CD1c-positive myeloid dendritic cell (primary cell): ENCODE measurements around the gene EMSY.

Experiments
- DNase-seq: peaks from one replicate; pipeline ENCODE4 v3.0.0-alpha.2; 2016; ENCODE audit errors: extremely low spot score

Gene EMSY

GRCh38 chr11:76456571-76456970, 11.8 kb downstream of the EMSY start:
- DNase-seq: no peak

- no peak for DNase-seq
Observed at GRCh38 chr11:76459299-76459698, 14.5 kb downstream of the EMSY start.

- no peak for DNase-seq
Observed at GRCh38 chr11:76459846-76460245, 15.0 kb downstream of the EMSY start.

- no peak for DNase-seq
Observed at GRCh38 chr11:76462317-76462716, 17.5 kb downstream of the EMSY start.

GRCh38 chr11:76465701-76466100, 20.9 kb downstream of the EMSY start:
- no peak for DNase-seq

- no peak for DNase-seq
Observed at GRCh38 chr11:76466666-76467065, 21.8 kb downstream of the EMSY start.

- no peak for DNase-seq
Observed at GRCh38 chr11:76469141-76469540, 24.3 kb downstream of the EMSY start.

- DNase-seq: no peak
Observed at GRCh38 chr11:76471382-76471781, 26.6 kb downstream of the EMSY start.

GRCh38 chr11:76480241-76480640, 35.4 kb downstream of the EMSY start:
- DNase-seq: no peak

- no peak for DNase-seq
Observed at GRCh38 chr11:76491644-76492043, 46.8 kb downstream of the EMSY start.

- no peak for DNase-seq
Observed at GRCh38 chr11:76493040-76493439, 48.2 kb downstream of the EMSY start.

- no peak for DNase-seq
Observed at GRCh38 chr11:76493626-76494539, 49.1 kb downstream of the EMSY start.

GRCh38 chr11:76495019-76495418, 50.2 kb downstream of the EMSY start:
- no peak for DNase-seq

GRCh38 chr11:76496174-76496573, 51.4 kb downstream of the EMSY start:
- no peak for DNase-seq

GRCh38 chr11:76501526-76502202, 56.8 kb downstream of the EMSY start:
- no peak for DNase-seq

- DNase-seq: no peak
Observed at GRCh38 chr11:76506833-76507232, 62.0 kb downstream of the EMSY start.

GRCh38 chr11:76510060-76511047, 65.5 kb downstream of the EMSY start:
- DNase-seq: no peak

- DNase-seq: peak; percentile 4
Observed at GRCh38 chr11:76512851-76513653, 68.2 kb downstream of the EMSY start.

GRCh38 chr11:76513654-76514034, 68.8 kb downstream of the EMSY start:
- no peak for DNase-seq

- no peak for DNase-seq
Observed at GRCh38 chr11:76515494-76515893, 70.7 kb downstream of the EMSY start.

GRCh38 chr11:76523147-76523546, 78.3 kb downstream of the EMSY start:
- no peak for DNase-seq
